RWPE2 (cell line): ENCODE results near the gene FMN1.
A peak's percentile ranks its signal among the peaks of the same experiment; 100 is the strongest.

Experiments used
- ATAC-seq: fragments of 200-7000 bp; cut with Tn5 transposase; 3 replicates; pipeline ENCODE4 v1.9.1; 2021; ENCODE audit warnings: low read depth
- DNase-seq: peaks from one replicate; pipeline ENCODE4 v3.0.0-alpha.2; 2020; ENCODE audit warnings: low spot score
- H3K27ac ChIP-seq: fragments of 450-650 bp; 2 replicates; pipeline ENCODE4 v1.5.1; 2017; ENCODE audit warnings: mild to moderate bottlenecking; ENCODE audit not compliant: poor library complexity, severe bottlenecking
- H3K27me3 ChIP-seq: fragments of 250-450 bp; sonication (Bioruptor Pico); 2 replicates; pipeline ENCODE4 v1.5.1; 2021; ENCODE audit warnings: mild to moderate bottlenecking, moderate library complexity; ENCODE audit not compliant: insufficient read depth, poor library complexity, severe bottlenecking
- H3K36me3 ChIP-seq: fragments of 250-450 bp; sonication (Bioruptor Pico); 2 replicates; pipeline ENCODE4 v1.5.1; 2020; ENCODE audit warnings: low read depth, mild to moderate bottlenecking, moderate library complexity
- H3K4me1 ChIP-seq: fragments of 250-450 bp; sonication (Bioruptor Pico); 2 replicates; pipeline ENCODE4 v1.5.1; 2021; ENCODE audit warnings: mild to moderate bottlenecking, moderate library complexity; ENCODE audit not compliant: insufficient read depth, poor library complexity, severe bottlenecking
- H3K4me3 ChIP-seq: fragments of 250-450 bp; sonication (Bioruptor Pico); 2 replicates; pipeline ENCODE4 v1.5.1; 2021; ENCODE audit warnings: mild to moderate bottlenecking, moderate library complexity; ENCODE audit not compliant: severe bottlenecking
- H3K9me3 ChIP-seq: fragments of 250-450 bp; sonication (Bioruptor Pico); 2 replicates; pipeline ENCODE4 v1.5.1; 2021; ENCODE audit warnings: mild to moderate bottlenecking, moderate library complexity; ENCODE audit not compliant: severe bottlenecking
- CTCF ChIP-seq: fragments of 450-650 bp; IDR thresholded peaks from one replicate; pipeline ENCODE4 v1.5.1; 2017; ENCODE audit warnings: mild to moderate bottlenecking, moderate library complexity; ENCODE audit not compliant: poor library complexity, severe bottlenecking

FMN1 gene

DNA sequence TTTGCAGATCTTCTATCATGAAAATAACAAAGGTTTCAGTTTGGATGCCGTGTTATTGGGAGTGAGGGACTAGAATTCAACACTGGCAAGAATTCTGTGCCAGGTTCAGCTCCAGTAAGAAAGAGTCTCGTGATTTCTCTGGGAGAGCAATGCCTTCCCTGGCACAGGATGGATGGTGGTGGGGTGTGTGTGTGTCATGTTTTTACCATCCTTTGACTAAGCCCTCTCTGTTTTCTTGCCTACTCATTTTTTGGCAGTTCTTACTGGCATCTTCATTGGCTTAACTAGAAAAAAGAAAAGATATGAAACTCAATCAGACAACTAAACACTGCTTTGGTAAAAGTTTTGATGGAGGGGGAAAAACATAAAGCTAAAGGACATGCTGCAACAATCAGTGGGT, 86.6 kb downstream of the FMN1 start:
- no peak for TF ChIP-seq CTCF
- Histone ChIP-seq H3K4me3 (no peak overlapping the region), H3K4me1 (peaks cover 14% of the 10 kb centered on the region), H3K27ac (no peak overlapping the region), H3K9me3 (no peaks in the 10 kb centered on the region), H3K36me3 (no peaks in the 10 kb centered on the region), H3K27me3 (no peaks in the 10 kb centered on the region)
- no peak for DNase-seq
- no peak for ATAC-seq

DNA sequence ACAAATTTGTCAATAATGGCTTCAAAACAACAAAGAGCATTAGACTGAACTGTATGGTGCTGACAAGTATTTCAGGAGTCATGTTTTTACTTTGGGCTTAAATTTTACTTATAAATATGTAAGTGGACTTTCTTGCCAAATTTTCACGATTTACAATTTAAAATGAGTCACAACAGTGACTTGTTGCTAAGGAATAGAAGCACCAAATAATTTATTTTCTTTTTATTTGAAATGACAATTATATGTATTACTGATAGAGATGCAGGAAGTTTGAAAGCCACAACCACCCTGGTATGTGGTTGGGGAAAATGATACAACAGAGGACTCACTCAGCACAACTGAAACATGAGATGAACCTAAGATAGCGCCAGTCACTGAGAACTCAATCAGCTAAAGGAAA, 90.3 kb downstream of the FMN1 start:
- no peak for TF ChIP-seq CTCF

DNA sequence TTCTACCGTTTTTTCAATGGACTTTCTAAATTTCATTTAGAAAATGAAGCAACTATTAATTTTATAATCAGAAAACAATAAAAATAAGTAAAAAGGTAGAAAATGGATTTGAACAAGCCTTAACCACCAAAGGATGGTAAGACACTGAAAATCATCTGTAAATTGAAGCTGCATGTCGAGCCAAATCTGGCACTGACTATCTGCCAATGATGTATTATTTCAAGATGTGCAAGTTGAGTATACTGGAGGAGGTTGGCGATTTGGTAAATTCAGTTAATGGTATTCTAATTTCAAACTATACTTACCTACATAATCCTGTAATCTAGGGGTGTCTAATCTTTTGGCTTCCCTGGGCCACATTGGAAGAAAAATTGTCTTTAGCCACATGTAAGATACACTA, 93.5 kb downstream of the FMN1 start:
- Histone ChIP-seq H3K4me1 (peaks cover 23% of the 10 kb centered on the region), H3K4me3 (no peak overlapping the region), H3K27me3 (no peaks in the 10 kb centered on the region), H3K9me3 (no peaks in the 10 kb centered on the region), H3K27ac (no peak overlapping the region), H3K36me3 (no peaks in the 10 kb centered on the region)
- TF ChIP-seq CTCF: no peak
- DNase-seq: no peak
- ATAC-seq: no peak

More for the DNA sequence above, 90.3 kb downstream of the FMN1 start:
- ATAC-seq (peak; percentile 96), DNase-seq (no peak)
- H3K4me1 ChIP-seq: peaks cover 9% of the 10 kb centered on the region
- H3K4me3 ChIP-seq: no peak overlapping the region
- no peak overlapping the region for H3K27ac ChIP-seq
- no peaks in the 10 kb centered on the region for H3K9me3 ChIP-seq
- H3K36me3 ChIP-seq: no peaks in the 10 kb centered on the region
- no peaks in the 10 kb centered on the region for H3K27me3 ChIP-seq

DNA sequence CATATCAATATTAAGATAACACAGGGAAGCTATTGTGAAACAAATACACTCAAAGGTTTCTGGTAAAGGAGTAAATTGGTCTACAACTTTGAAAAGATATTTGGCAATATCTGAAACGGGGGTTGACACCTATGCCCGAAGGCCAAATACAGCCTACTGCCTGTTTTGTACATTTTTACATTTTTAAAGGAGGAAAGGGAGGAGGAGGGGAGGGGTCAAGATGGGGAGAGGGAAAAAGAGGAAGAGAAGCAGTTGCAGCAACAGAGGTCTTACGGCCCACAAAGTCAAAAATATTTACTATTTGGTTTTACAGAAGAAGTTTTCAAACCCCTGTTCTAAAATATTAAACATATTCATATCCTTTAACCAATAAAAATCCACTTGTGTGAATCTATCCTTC, 94.2 kb downstream of the FMN1 start:
- Histone ChIP-seq H3K4me3 (no peak overlapping the region), H3K4me1 (peaks cover 23% of the 10 kb centered on the region), H3K9me3 (no peaks in the 10 kb centered on the region), H3K36me3 (no peaks in the 10 kb centered on the region), H3K27ac (no peak overlapping the region), H3K27me3 (no peaks in the 10 kb centered on the region)
- no peak for TF ChIP-seq CTCF
- DNase-seq: no peak
- no peak for ATAC-seq

GRCh38 chr15:33099739-33100138, 94.8 kb downstream of the FMN1 start:
- no peak for ATAC-seq
- Histone ChIP-seq H3K4me1 (peaks cover 21% of the 10 kb centered on the region), H3K36me3 (no peaks in the 10 kb centered on the region), H3K4me3 (no peak overlapping the region), H3K27me3 (no peaks in the 10 kb centered on the region), H3K9me3 (no peaks in the 10 kb centered on the region), H3K27ac (no peak overlapping the region)
- no peak for DNase-seq
- no peak for TF ChIP-seq CTCF
